ENCODE data around the gene DCC. TPM values are rescaled to one million over a fixed set of nuclear protein-coding genes. Genes with fewer than 3 reads are reported as not detected.

Gene DCC
- total RNA-seq, 1 experiment from 2014 or later: not detected

DNA sequence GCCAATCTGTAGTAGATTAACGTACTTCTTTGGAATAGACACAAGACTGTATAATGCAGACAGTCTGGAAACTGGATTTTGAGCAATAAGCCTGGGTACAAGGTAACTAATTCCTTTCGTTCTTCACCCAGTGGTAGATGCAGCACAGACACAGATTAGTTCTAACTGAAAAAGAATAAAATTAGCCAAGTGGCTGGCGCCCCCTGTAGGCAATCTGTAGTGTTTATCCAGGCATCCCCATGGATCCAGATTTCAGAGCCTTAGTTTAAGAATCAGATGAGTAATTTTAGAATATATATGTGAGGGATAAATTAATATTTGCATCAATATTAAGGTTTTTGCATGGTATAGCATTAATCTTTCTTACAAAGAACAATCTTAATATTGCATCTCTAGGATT lies 563.9 kb downstream of the DCC start:
- Mint-ChIP-seq H3K4me3 (ENCODE audit: unreplicated experiment) (no peak overlapping the region), H3K4me1 (ENCODE audit: insufficient read depth, unreplicated experiment) (no peaks in the 10 kb centered on the region), H3K9me3 (ENCODE audit: unreplicated experiment) (no peaks in the 10 kb centered on the region), H3K36me3 (ENCODE audit: insufficient read depth, unreplicated experiment) (no peaks in the 10 kb centered on the region), H3K27me3 (ENCODE audit: insufficient read depth, unreplicated experiment) (no peaks in the 10 kb centered on the region), H3K27ac (ENCODE audit: low read depth, unreplicated experiment) (no peak overlapping the region)
- BruUV-seq (replicated peaks): no TSS peak
- intact Hi-C loops (cut with micrococcal nuclease): no loop called here
- ChIA-PET CTCF (interaction anchor here (0.6 kb wide), 1 partner anchor 9 kb away, joined by 3 read pairs; no protein-coding TSS in a partner anchor), POLR2A (no interaction called here)
- TF ChIP-seq, protein P1, sequence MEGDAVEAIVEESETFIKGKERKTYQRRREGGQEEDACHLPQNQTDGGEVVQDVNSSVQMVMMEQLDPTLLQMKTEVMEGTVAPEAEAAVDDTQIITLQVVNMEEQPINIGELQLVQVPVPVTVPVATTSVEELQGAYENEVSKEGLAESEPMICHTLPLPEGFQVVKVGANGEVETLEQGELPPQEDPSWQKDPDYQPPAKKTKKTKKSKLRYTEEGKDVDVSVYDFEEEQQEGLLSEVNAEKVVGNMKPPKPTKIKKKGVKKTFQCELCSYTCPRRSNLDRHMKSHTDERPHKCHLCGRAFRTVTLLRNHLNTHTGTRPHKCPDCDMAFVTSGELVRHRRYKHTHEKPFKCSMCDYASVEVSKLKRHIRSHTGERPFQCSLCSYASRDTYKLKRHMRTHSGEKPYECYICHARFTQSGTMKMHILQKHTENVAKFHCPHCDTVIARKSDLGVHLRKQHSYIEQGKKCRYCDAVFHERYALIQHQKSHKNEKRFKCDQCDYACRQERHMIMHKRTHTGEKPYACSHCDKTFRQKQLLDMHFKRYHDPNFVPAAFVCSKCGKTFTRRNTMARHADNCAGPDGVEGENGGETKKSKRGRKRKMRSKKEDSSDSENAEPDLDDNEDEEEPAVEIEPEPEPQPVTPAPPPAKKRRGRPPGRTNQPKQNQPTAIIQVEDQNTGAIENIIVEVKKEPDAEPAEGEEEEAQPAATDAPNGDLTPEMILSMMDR (IDR thresholded peaks at IDR 0.05; ENCODE audit: unreplicated experiment): no peak
- DNase-seq (ENCODE audit: unreplicated experiment): peak; percentile 54

DNA sequence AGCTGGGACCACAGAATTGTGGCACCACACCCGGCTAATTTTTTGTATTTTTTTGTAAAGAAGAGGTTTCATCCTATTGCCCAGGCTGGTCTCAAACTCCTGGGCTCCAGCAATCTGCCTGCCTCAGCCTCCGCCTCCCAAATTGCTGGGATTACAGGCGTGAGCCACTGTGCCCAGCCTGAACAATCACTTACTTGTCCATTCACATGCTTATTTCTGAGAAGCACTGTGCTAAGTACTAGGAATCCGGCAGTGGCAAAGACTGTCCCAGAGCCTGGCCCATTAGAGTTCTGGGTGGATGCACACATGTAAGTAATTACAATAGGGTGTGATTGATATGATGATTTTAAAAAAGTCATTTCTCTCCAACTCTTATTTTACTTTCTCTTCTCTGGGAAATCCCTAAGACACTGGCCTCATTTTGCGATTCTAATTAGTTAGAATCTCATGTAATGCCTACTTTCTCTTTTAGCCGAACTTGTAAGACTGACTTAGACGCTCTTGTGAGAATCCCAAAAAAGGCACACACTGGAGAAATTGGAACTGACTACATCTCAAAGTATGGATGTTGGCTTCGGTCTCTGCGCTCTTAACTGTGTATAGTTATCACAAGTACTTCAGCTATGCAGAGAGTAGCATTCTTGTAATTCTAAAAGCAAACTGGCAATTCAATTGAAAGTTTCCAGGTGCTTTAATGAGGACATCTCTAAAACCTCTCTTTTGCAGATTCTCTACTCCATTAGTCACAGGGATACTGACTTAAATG lies 567.7 kb downstream of the DCC start:
- Mint-ChIP-seq H3K27ac (ENCODE audit: low read depth, unreplicated experiment) (no peak overlapping the region), H3K27me3 (ENCODE audit: insufficient read depth, unreplicated experiment) (no peaks in the 10 kb centered on the region), H3K4me1 (ENCODE audit: insufficient read depth, unreplicated experiment) (no peaks in the 10 kb centered on the region), H3K9me3 (ENCODE audit: unreplicated experiment) (peaks cover 16% of the 10 kb centered on the region), H3K4me3 (ENCODE audit: unreplicated experiment) (no peak overlapping the region), H3K36me3 (ENCODE audit: insufficient read depth, unreplicated experiment) (no peaks in the 10 kb centered on the region)
- CTCF ChIA-PET: interaction anchor here (0.6 to 0.7 kb wide), 3 partner anchors 9 to 1194 kb away, joined by 3 read pairs; no protein-coding TSS in a partner anchor
- no peak for DNase-seq (ENCODE audit: unreplicated experiment)
- intact Hi-C loops (cut with micrococcal nuclease): no loop called here
- TF ChIP-seq, protein P1 (IDR thresholded peaks at IDR 0.05; ENCODE audit: unreplicated experiment): no peak
- POLR2A ChIA-PET: no interaction called here
- BruUV-seq (replicated peaks): no TSS peak

DNA sequence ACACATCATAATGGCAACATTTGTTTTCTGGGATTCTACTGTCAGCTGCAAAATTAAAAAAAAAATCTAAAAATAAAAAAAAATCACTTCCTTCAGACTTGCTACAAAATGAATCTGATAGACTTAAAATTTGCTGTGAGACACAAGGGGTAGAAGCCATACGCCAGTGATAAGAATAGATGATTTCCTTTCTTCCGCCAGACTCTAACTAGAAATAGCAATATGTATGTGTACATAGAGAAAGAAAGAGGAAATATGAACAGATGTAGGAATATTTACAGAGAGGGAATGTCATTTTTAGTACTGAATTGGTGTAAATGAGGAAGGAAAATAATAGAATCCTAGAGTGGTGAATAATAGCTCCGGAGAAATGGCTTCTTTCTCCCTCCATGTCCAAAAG lies 574.2 kb downstream of the DCC start:
- intact Hi-C loops (cut with micrococcal nuclease): no loop called here
- H3K9me3 Mint-ChIP-seq (ENCODE audit: unreplicated experiment): peaks cover 16% of the 10 kb centered on the region
- ChIA-PET POLR2A (no interaction called here), CTCF (no interaction called here)
- H3K27ac Mint-ChIP-seq (ENCODE audit: low read depth, unreplicated experiment): no peak overlapping the region
- no peak overlapping the region for H3K4me3 Mint-ChIP-seq (ENCODE audit: unreplicated experiment)
- no peak for DNase-seq (ENCODE audit: unreplicated experiment)
- TF ChIP-seq, protein P1 (IDR thresholded peaks at IDR 0.05; ENCODE audit: unreplicated experiment): no peak
- no TSS peak for BruUV-seq (replicated peaks)
- H3K36me3 Mint-ChIP-seq (ENCODE audit: insufficient read depth, unreplicated experiment): no peaks in the 10 kb centered on the region
- H3K4me1 Mint-ChIP-seq (ENCODE audit: insufficient read depth, unreplicated experiment): no peaks in the 10 kb centered on the region
- H3K27me3 Mint-ChIP-seq (ENCODE audit: insufficient read depth, unreplicated experiment): no peaks in the 10 kb centered on the region

DNA sequence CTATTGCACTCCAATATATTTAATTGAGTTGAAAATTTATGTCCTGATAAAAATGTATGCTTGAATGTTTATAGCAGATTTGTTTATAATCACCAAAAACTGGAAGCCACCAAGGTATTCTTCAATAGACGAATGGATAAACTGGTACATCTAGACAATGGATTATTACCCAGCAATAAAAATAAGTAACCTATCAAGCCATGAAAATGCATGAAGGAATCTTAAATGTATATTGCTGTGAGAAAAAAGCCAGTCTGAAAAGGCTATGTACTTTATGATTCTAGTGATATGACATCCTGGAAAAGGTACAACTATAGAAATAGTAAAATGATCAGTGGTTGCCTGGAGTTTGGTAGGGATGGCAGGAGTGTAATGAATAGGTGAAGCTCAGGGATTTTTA lies 580.7 kb downstream of the DCC start:
- Mint-ChIP-seq H3K27me3 (ENCODE audit: insufficient read depth, unreplicated experiment) (no peaks in the 10 kb centered on the region), H3K9me3 (ENCODE audit: unreplicated experiment) (peaks cover 15% of the 10 kb centered on the region), H3K4me3 (ENCODE audit: unreplicated experiment) (no peak overlapping the region), H3K36me3 (ENCODE audit: insufficient read depth, unreplicated experiment) (no peaks in the 10 kb centered on the region), H3K27ac (ENCODE audit: low read depth, unreplicated experiment) (no peak overlapping the region), H3K4me1 (ENCODE audit: insufficient read depth, unreplicated experiment) (no peaks in the 10 kb centered on the region)
- no TSS peak for BruUV-seq (replicated peaks)
- no peak for DNase-seq (ENCODE audit: unreplicated experiment)
- TF ChIP-seq, protein P1 (IDR thresholded peaks at IDR 0.05; ENCODE audit: unreplicated experiment): no peak
- CTCF ChIA-PET: interaction anchor here (0.6 kb wide), 1 partner anchor 32 kb away, joined by 3 read pairs; no protein-coding TSS in a partner anchor
- POLR2A ChIA-PET: no interaction called here
- intact Hi-C loops (cut with micrococcal nuclease): no loop called here

All from MCF 10A (cell line).